ENCODE results near the gene PKD1.
"Not testable (repeated sequence)": the region's sequence is repeated elsewhere in the genome, so short reads cannot be mapped to it uniquely, and the experiment has no call there.

PKD1 gene

GRCh38 chr16:2123706-2124376 is 11.9 kb downstream of the PKD1 start:
- not testable (repeated sequence) for DNase-seq

GRCh38 chr16:2122934-2123683 is 12.6 kb downstream of the PKD1 start:
- not testable (repeated sequence) for DNase-seq

GRCh38 chr16:2122429-2122828 is 13.3 kb downstream of the PKD1 start:
- DNase-seq: no peak

- no peak for DNase-seq
Measured at GRCh38 chr16:2121853-2122252, 13.8 kb downstream of the PKD1 start.

- DNase-seq: peak; percentile 63
Measured at GRCh38 chr16:2121325-2121724, 14.4 kb downstream of the PKD1 start.

- not testable (repeated sequence) for DNase-seq
Measured at GRCh38 chr16:2117960-2118722, 17.6 kb downstream of the PKD1 start.

- not testable (repeated sequence) for DNase-seq
Measured at GRCh38 chr16:2117341-2117740, 18.4 kb downstream of the PKD1 start.

GRCh38 chr16:2116428-2116827 is 19.3 kb downstream of the PKD1 start:
- DNase-seq: not testable (repeated sequence)

- DNase-seq: no peak
Measured at GRCh38 chr16:2115591-2115973, 20.1 kb downstream of the PKD1 start.

- not testable (repeated sequence) for DNase-seq
Measured at GRCh38 chr16:2114885-2115590, 20.7 kb downstream of the PKD1 start.

- not testable (repeated sequence) for DNase-seq
Measured at GRCh38 chr16:2114225-2114624, 21.5 kb downstream of the PKD1 start.

- not testable (repeated sequence) for DNase-seq
Measured at GRCh38 chr16:2112539-2113106, 23.1 kb downstream of the PKD1 start.

GRCh38 chr16:2111412-2112335 is 24.0 kb downstream of the PKD1 start:
- DNase-seq: not testable (repeated sequence)

GRCh38 chr16:2111009-2111353 is 24.7 kb downstream of the PKD1 start:
- DNase-seq: not testable (repeated sequence)

GRCh38 chr16:2110332-2111008 is 25.2 kb downstream of the PKD1 start:
- not testable (repeated sequence) for DNase-seq

GRCh38 chr16:2109872-2110271 is 25.8 kb downstream of the PKD1 start:
- not testable (repeated sequence) for DNase-seq

- DNase-seq: not testable (repeated sequence)
Measured at GRCh38 chr16:2109271-2109580, 26.5 kb downstream of the PKD1 start.

GRCh38 chr16:2108446-2109270 is 27.0 kb downstream of the PKD1 start:
- DNase-seq: not testable (repeated sequence)

- DNase-seq: not testable (repeated sequence)
Measured at GRCh38 chr16:2107791-2108125, 27.9 kb downstream of the PKD1 start.
